SK-N-SH treated with all-trans-retinoic acid at 6 μM for 48 hours (cell line): ENCODE measurements around the gene DNTT.

Experiments used
- ATAC-seq: fragments of 200-7000 bp; cut with Tn5 transposase; 3 replicates; pipeline ENCODE4 v1.9.1; 2020; ENCODE audit warnings: mild to moderate bottlenecking, moderate library complexity
- ARNTL ChIP-seq: fragments of 450-650 bp; formaldehyde crosslinking; IDR thresholded peaks from 2 replicates; pipeline ENCODE4 v1.5.0; 2020; ENCODE audit warnings: low read depth, mild to moderate bottlenecking, moderate library complexity, borderline replicate concordance
- BACH2 ChIP-seq: fragments of 250-450 bp; sonication (Bioruptor Pico); IDR thresholded peaks from 2 replicates; pipeline ENCODE4 v1.9.0; 2021; ENCODE audit warnings: mild to moderate bottlenecking, borderline replicate concordance
- CREB5 ChIP-seq: fragments of 250-450 bp; sonication (Bioruptor Pico); IDR thresholded peaks from 2 replicates; pipeline ENCODE4 v1.5.1; 2020; ENCODE audit warnings: low read depth, mild to moderate bottlenecking, moderate library complexity
- ESRRG ChIP-seq: fragments of 250-450 bp; sonication (Bioruptor Pico); IDR thresholded peaks from 2 replicates; pipeline ENCODE4 v1.6.1; 2021; ENCODE audit warnings: mild to moderate bottlenecking
- ISL1 ChIP-seq: fragments of 250-450 bp; sonication (Bioruptor Pico); IDR thresholded peaks from 2 replicates; pipeline ENCODE4 v2.1.2; 2022; ENCODE audit warnings: mild to moderate bottlenecking, moderate library complexity
- OSR1 ChIP-seq: fragments of 250-450 bp; sonication (Bioruptor Pico); IDR thresholded peaks from 2 replicates; pipeline ENCODE4 v1.8.0; 2022; ENCODE audit warnings: moderate library complexity, mild to moderate bottlenecking, inconsistent platforms
- PPARA ChIP-seq: fragments of 250-450 bp; sonication (Bioruptor Pico); IDR thresholded peaks from 2 replicates; pipeline ENCODE4 v1.5.0; 2020; ENCODE audit warnings: mild to moderate bottlenecking, borderline replicate concordance
- RARB ChIP-seq: fragments of 250-450 bp; sonication (Bioruptor Pico); IDR thresholded peaks from 2 replicates; pipeline ENCODE4 v1.8.0; 2021; ENCODE audit warnings: mild to moderate bottlenecking, moderate library complexity
- SNAI2 ChIP-seq: fragments of 250-450 bp; sonication (Bioruptor Pico); IDR thresholded peaks from 2 replicates; pipeline ENCODE4 v1.5.0; 2020; ENCODE audit warnings: mild to moderate bottlenecking, moderate library complexity
- TCF4 ChIP-seq: fragments of 250-450 bp; sonication (Bioruptor Pico); IDR thresholded peaks from 2 replicates; pipeline ENCODE4 v1.8.0; 2021; ENCODE audit warnings: mild to moderate bottlenecking, moderate library complexity, borderline replicate concordance
- TOX ChIP-seq: fragments of 250-450 bp; sonication (Bioruptor Pico); IDR thresholded peaks from 2 replicates; pipeline ENCODE4 v1.8.0; 2021; ENCODE audit warnings: mild to moderate bottlenecking, moderate library complexity, borderline replicate concordance
- ZC3H10 ChIP-seq: fragments of 250-450 bp; sonication (Bioruptor Pico); IDR thresholded peaks from 2 replicates; pipeline ENCODE4 v1.5.1; 2021; ENCODE audit warnings: mild to moderate bottlenecking, moderate library complexity
- ZFP3 ChIP-seq: fragments of 250-450 bp; sonication (Bioruptor Pico); IDR thresholded peaks from 2 replicates; pipeline ENCODE4 v1.5.0; 2020; ENCODE audit warnings: mild to moderate bottlenecking, moderate library complexity
- ZNF565 ChIP-seq: fragments of 450-650 bp; formaldehyde crosslinking; conservative IDR thresholded peaks from 2 replicates; pipeline ENCODE4 v1.5.0; 2020; ENCODE audit warnings: low read depth, mild to moderate bottlenecking, moderate library complexity
- ZNF70 ChIP-seq: fragments of 450-650 bp; formaldehyde crosslinking; IDR thresholded peaks from 2 replicates; pipeline ENCODE4 v1.5.0; 2020; ENCODE audit warnings: mild to moderate bottlenecking, moderate library complexity
- ZNF8 ChIP-seq: fragments of 450-650 bp; formaldehyde crosslinking; IDR thresholded peaks from 2 replicates; pipeline ENCODE4 v1.5.0; 2020; ENCODE audit warnings: mild to moderate bottlenecking, moderate library complexity
- TF ChIP-seq, protein P1 (sequence below): fragments of 250-450 bp; sonication (Bioruptor Pico); IDR thresholded peaks from 2 replicates; pipeline ENCODE4 v1.5.1; 2021; ENCODE audit warnings: mild to moderate bottlenecking, moderate library complexity
- TF ChIP-seq, protein P2 (sequence below): fragments of 250-450 bp; sonication (Bioruptor Pico); IDR thresholded peaks from 2 replicates; pipeline ENCODE4 v1.8.0; 2021; ENCODE audit warnings: low read depth, mild to moderate bottlenecking, moderate library complexity, borderline replicate concordance
- TF ChIP-seq, protein P3 (sequence below): fragments of 250-450 bp; sonication (Bioruptor Pico); IDR thresholded peaks from 2 replicates; pipeline ENCODE4 v1.5.0; 2020; ENCODE audit warnings: mild to moderate bottlenecking, moderate library complexity

Gene DNTT

GRCh38 chr10:96374004-96374403, 69.8 kb downstream of the DNTT start:
- TF ChIP-seq CREB5 (CRISPR knock-in tag) = no peak
- TF ChIP-seq ZNF8 (CRISPR knock-in tag) = no peak
- TF ChIP-seq TOX (CRISPR knock-in tag) = no peak
- TF ChIP-seq PPARA = no peak

GRCh38 chr10:96374639-96374984, 70.4 kb downstream of the DNTT start:
- no peak for ATAC-seq
- no peak for TF ChIP-seq ZNF70
- TF ChIP-seq, protein P1, sequence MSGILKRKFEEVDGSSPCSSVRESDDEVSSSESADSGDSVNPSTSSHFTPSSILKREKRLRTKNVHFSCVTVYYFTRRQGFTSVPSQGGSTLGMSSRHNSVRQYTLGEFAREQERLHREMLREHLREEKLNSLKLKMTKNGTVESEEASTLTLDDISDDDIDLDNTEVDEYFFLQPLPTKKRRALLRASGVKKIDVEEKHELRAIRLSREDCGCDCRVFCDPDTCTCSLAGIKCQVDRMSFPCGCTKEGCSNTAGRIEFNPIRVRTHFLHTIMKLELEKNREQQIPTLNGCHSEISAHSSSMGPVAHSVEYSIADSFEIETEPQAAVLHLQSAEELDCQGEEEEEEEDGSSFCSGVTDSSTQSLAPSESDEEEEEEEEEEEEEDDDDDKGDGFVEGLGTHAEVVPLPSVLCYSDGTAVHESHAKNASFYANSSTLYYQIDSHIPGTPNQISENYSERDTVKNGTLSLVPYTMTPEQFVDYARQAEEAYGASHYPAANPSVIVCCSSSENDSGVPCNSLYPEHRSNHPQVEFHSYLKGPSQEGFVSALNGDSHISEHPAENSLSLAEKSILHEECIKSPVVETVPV (CRISPR knock-in tag) = no peak
- no peak for TF ChIP-seq OSR1 (CRISPR knock-in tag)
- TF ChIP-seq ESRRG (CRISPR knock-in tag) = no peak
- TF ChIP-seq BACH2 (CRISPR knock-in tag) = no peak
- no peak for TF ChIP-seq ISL1
- no peak for TF ChIP-seq TCF4 (CRISPR knock-in tag)
- TF ChIP-seq, protein P2, sequence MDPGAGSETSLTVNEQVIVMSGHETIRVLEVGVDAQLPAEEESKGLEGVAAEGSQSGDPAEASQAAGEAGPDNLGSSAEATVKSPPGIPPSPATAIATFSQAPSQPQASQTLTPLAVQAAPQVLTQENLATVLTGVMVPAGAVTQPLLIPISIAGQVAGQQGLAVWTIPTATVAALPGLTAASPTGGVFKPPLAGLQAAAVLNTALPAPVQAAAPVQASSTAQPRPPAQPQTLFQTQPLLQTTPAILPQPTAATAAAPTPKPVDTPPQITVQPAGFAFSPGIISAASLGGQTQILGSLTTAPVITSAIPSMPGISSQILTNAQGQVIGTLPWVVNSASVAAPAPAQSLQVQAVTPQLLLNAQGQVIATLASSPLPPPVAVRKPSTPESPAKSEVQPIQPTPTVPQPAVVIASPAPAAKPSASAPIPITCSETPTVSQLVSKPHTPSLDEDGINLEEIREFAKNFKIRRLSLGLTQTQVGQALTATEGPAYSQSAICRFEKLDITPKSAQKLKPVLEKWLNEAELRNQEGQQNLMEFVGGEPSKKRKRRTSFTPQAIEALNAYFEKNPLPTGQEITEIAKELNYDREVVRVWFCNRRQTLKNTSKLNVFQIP (CRISPR knock-in tag) = no peak
- no peak for TF ChIP-seq RARB (CRISPR knock-in tag)
- TF ChIP-seq, protein P3, sequence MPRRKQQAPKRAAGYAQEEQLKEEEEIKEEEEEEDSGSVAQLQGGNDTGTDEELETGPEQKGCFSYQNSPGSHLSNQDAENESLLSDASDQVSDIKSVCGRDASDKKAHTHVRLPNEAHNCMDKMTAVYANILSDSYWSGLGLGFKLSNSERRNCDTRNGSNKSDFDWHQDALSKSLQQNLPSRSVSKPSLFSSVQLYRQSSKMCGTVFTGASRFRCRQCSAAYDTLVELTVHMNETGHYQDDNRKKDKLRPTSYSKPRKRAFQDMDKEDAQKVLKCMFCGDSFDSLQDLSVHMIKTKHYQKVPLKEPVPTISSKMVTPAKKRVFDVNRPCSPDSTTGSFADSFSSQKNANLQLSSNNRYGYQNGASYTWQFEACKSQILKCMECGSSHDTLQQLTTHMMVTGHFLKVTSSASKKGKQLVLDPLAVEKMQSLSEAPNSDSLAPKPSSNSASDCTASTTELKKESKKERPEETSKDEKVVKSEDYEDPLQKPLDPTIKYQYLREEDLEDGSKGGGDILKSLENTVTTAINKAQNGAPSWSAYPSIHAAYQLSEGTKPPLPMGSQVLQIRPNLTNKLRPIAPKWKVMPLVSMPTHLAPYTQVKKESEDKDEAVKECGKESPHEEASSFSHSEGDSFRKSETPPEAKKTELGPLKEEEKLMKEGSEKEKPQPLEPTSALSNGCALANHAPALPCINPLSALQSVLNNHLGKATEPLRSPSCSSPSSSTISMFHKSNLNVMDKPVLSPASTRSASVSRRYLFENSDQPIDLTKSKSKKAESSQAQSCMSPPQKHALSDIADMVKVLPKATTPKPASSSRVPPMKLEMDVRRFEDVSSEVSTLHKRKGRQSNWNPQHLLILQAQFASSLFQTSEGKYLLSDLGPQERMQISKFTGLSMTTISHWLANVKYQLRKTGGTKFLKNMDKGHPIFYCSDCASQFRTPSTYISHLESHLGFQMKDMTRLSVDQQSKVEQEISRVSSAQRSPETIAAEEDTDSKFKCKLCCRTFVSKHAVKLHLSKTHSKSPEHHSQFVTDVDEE (CRISPR knock-in tag) = no peak
- no peak for TF ChIP-seq PPARA
- TF ChIP-seq ZNF8 (CRISPR knock-in tag) = no peak
- no peak for TF ChIP-seq SNAI2 (CRISPR knock-in tag)
- TF ChIP-seq ZC3H10 (CRISPR knock-in tag) = no peak

More at GRCh38 chr10:96374004-96374403, 69.8 kb downstream of the DNTT start:
- ATAC-seq = no peak

GRCh38 chr10:96374985-96375830, 71.0 kb downstream of the DNTT start:
- ATAC-seq = peak; percentile 98
- TF ChIP-seq SNAI2 (CRISPR knock-in tag) (no peak), ZNF565 (CRISPR knock-in tag) (no peak), ZNF8 (CRISPR knock-in tag) (no peak), ARNTL (CRISPR knock-in tag) (no peak), ZFP3 (peak; percentile 88)
- TF ChIP-seq, protein P3 (CRISPR knock-in tag) = 0 out of 2 replicates have a peak, but pooled peaks have one; percentile 22
